ENCODE results near the gene GALNT10. TPM values are rescaled to one million over a fixed set of nuclear protein-coding genes. Genes with fewer than 3 reads are reported as not detected.

GALNT10 gene
- total RNA-seq, 1 donor from 2014 or later, result 27.6 TPM

GRCh38 chr5:154164249-154164581 lies 26.3 kb upstream of the GALNT10 start:
- Histone ChIP-seq H3K27me3 (ENCODE audit: control insufficient read depth, insufficient read depth, low read length) (peaks cover 22% of the 10 kb centered on the region), H3K36me3 (ENCODE audit: control insufficient read depth, insufficient read depth, low read length) (no peaks in the 10 kb centered on the region), H3K4me3 (ENCODE audit: low read depth, low read length) (no peak overlapping the region)
- DNase-seq (ENCODE audit: low read depth), result no peak
- TF ChIP-seq CTCF (IDR thresholded peaks at IDR 0.05; ENCODE audit: insufficient read depth, low read length, poor library complexity, severe bottlenecking), result no peak

- no peak for TF ChIP-seq CTCF (IDR thresholded peaks at IDR 0.05; ENCODE audit: insufficient read depth, low read length, poor library complexity, severe bottlenecking)
- Histone ChIP-seq H3K36me3 (ENCODE audit: control insufficient read depth, insufficient read depth, low read length) (no peaks in the 10 kb centered on the region), H3K4me3 (ENCODE audit: low read depth, low read length) (no peak overlapping the region), H3K27me3 (ENCODE audit: control insufficient read depth, insufficient read depth, low read length) (peaks cover 22% of the 10 kb centered on the region)
- DNase-seq (ENCODE audit: low read depth), result no peak
Measured at GRCh38 chr5:154165886-154166285, 24.6 kb upstream of the GALNT10 start.

GRCh38 chr5:154166901-154167791 lies 23.4 kb upstream of the GALNT10 start:
- Histone ChIP-seq H3K27me3 (ENCODE audit: control insufficient read depth, insufficient read depth, low read length) (peaks cover 22% of the 10 kb centered on the region), H3K36me3 (ENCODE audit: control insufficient read depth, insufficient read depth, low read length) (no peaks in the 10 kb centered on the region), H3K4me3 (ENCODE audit: low read depth, low read length) (no peak overlapping the region)
- no peak for TF ChIP-seq CTCF (IDR thresholded peaks at IDR 0.05; ENCODE audit: insufficient read depth, low read length, poor library complexity, severe bottlenecking)
- no peak for DNase-seq (ENCODE audit: low read depth)

GRCh38 chr5:154168395-154168794 lies 22.1 kb upstream of the GALNT10 start:
- peaks cover 15% of the 10 kb centered on the region for H3K27me3 ChIP-seq (ENCODE audit: control insufficient read depth, insufficient read depth, low read length)
- no peak for TF ChIP-seq CTCF (IDR thresholded peaks at IDR 0.05; ENCODE audit: insufficient read depth, low read length, poor library complexity, severe bottlenecking)
- H3K36me3 ChIP-seq (ENCODE audit: control insufficient read depth, insufficient read depth, low read length), result no peaks in the 10 kb centered on the region
- no peak for DNase-seq (ENCODE audit: low read depth)
- no peak overlapping the region for H3K4me3 ChIP-seq (ENCODE audit: low read depth, low read length)

GRCh38 chr5:154172785-154173184 lies 17.7 kb upstream of the GALNT10 start:
- Histone ChIP-seq H3K36me3 (ENCODE audit: control insufficient read depth, insufficient read depth, low read length) (no peaks in the 10 kb centered on the region), H3K27me3 (ENCODE audit: control insufficient read depth, insufficient read depth, low read length) (no peaks in the 10 kb centered on the region), H3K4me3 (ENCODE audit: low read depth, low read length) (no peak overlapping the region)
- DNase-seq (ENCODE audit: low read depth), result no peak
- no peak for TF ChIP-seq CTCF (IDR thresholded peaks at IDR 0.05; ENCODE audit: insufficient read depth, low read length, poor library complexity, severe bottlenecking)

GRCh38 chr5:154174091-154174490 lies 16.4 kb upstream of the GALNT10 start:
- TF ChIP-seq CTCF (IDR thresholded peaks at IDR 0.05; ENCODE audit: insufficient read depth, low read length, poor library complexity, severe bottlenecking), result no peak
- DNase-seq (ENCODE audit: low read depth), result no peak
- Histone ChIP-seq H3K4me3 (ENCODE audit: low read depth, low read length) (no peak overlapping the region), H3K27me3 (ENCODE audit: control insufficient read depth, insufficient read depth, low read length) (peaks cover 3% of the 10 kb centered on the region), H3K36me3 (ENCODE audit: control insufficient read depth, insufficient read depth, low read length) (no peaks in the 10 kb centered on the region)
